ENCODE data around the gene CCDC8.
A peak's percentile ranks its signal among the peaks of the same experiment; 100 is the strongest.
"Not testable (repeated sequence)": the region's sequence is repeated elsewhere in the genome, so short reads cannot be mapped to it uniquely, and the experiment has no call there.

The CCDC8 gene

GRCh38 chr19:46413262-46414031 is at the start of gene CCDC8:
CCDC8 (minus strand) TSS chr19:46413564; CDS start chr19:46412810, 754 bp downstream.
- DNase-seq = no peak

GRCh38 chr19:46461537-46461936 is 48.2 kb upstream of the CCDC8 start:
- no peak for DNase-seq

GRCh38 chr19:46460981-46461380 is 47.6 kb upstream of the CCDC8 start:
- DNase-seq = no peak

- DNase-seq = no peak
These were observed 46.7 kb upstream of the CCDC8 start for GRCh38 chr19:46460055-46460454.

- DNase-seq = no peak
These were observed 43.6 kb upstream of the CCDC8 start for GRCh38 chr19:46456930-46457329.

GRCh38 chr19:46454244-46454643 is 40.9 kb upstream of the CCDC8 start:
- no peak for DNase-seq

- DNase-seq = no peak
These were observed 40.3 kb upstream of the CCDC8 start for GRCh38 chr19:46453661-46454060.

- DNase-seq = no peak
These were observed 38.8 kb upstream of the CCDC8 start for GRCh38 chr19:46452186-46452585.

GRCh38 chr19:46451352-46451751 is 38.0 kb upstream of the CCDC8 start:
- no peak for DNase-seq

GRCh38 chr19:46450737-46451136 is 37.4 kb upstream of the CCDC8 start:
- DNase-seq = no peak

- DNase-seq = no peak
These were observed 35.9 kb upstream of the CCDC8 start for GRCh38 chr19:46449228-46449627.

GRCh38 chr19:46448601-46449000 is 35.2 kb upstream of the CCDC8 start:
- no peak for DNase-seq

- no peak for DNase-seq
These were observed 34.5 kb upstream of the CCDC8 start for GRCh38 chr19:46447824-46448223.

- no peak for DNase-seq
These were observed 33.6 kb upstream of the CCDC8 start for GRCh38 chr19:46447006-46447405.

- no peak for DNase-seq
These were observed 32.7 kb upstream of the CCDC8 start for GRCh38 chr19:46446021-46446420.

- DNase-seq = no peak
These were observed 29.6 kb upstream of the CCDC8 start for GRCh38 chr19:46442808-46443450.

GRCh38 chr19:46441866-46442265 is 28.5 kb upstream of the CCDC8 start:
- DNase-seq = no peak

- DNase-seq = not testable (repeated sequence)
These were observed 22.3 kb upstream of the CCDC8 start for GRCh38 chr19:46435689-46436088.

GRCh38 chr19:46435009-46435408 is 21.6 kb upstream of the CCDC8 start:
- DNase-seq = no peak

- not testable (repeated sequence) for DNase-seq
These were observed 20.1 kb upstream of the CCDC8 start for GRCh38 chr19:46433470-46433869.

GRCh38 chr19:46431824-46432223 is 18.5 kb upstream of the CCDC8 start:
- DNase-seq = no peak

- DNase-seq = no peak
These were observed 16.6 kb upstream of the CCDC8 start for GRCh38 chr19:46429999-46430398.

GRCh38 chr19:46428239-46429135 is 15.1 kb upstream of the CCDC8 start, which contains the start of gene PNMA8C:
PNMA8C (minus strand) TSS chr19:46428936; CDS start chr19:46428359, 577 bp downstream.
- peak; percentile 26 for DNase-seq
